ENCODE data around the gene USP4.
"Not testable (repeated sequence)": the region's sequence is repeated elsewhere in the genome, so short reads cannot be mapped to it uniquely, and the experiment has no call there.

Gene USP4

DNA sequence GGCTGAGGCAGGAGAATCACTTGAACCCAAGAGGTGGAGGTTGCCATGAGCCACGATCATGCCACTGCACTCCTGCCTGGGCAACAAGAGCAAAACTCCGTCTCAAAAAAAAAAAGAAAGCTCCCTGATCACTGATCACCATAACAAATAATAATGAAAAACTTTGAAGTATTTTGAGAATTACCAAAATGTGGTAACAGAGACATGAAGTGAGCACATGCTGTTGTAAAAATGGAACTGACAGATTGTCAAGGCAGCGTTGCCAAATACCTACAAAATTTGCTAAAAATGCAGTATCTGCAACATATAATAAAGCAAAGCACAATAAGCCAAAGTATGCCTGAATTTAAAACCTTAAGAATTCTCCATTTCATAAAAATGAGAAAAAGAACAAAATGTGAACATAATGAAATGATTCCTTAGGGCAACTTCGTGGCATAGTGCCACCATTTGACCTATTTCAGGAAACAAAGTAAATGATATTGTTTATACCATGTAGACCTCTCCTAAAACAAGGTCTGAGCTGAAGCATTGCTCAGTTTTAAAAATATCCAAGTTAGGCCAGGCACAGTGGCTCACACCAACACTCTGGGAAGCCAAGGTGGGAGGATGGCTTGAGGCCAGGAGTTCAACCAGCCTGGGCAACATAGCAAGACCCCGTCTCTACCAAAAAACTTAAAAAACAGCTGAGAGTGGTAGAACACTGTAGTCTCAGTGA, 5.8 kb downstream of the USP4 start:
- no peak for DNase-seq (ENCODE audit: low read depth)
- TF ChIP-seq, protein P1, sequence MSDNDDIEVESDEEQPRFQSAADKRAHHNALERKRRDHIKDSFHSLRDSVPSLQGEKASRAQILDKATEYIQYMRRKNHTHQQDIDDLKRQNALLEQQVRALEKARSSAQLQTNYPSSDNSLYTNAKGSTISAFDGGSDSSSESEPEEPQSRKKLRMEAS (IDR thresholded peaks at IDR 0.05; ENCODE audit: low read depth, low read length) = no peak
- no peak overlapping the region for H3K4me3 ChIP-seq (ENCODE audit: low read depth, low read length)

- DNase-seq (ENCODE audit: low read depth) = peak; percentile 78
- TF ChIP-seq CTCF (IDR thresholded peaks at IDR 0.05; ENCODE audit: low read depth, low read length) (no peak), POLR2A (IDR thresholded peaks at IDR 0.05; ENCODE audit: extremely low read depth, insufficient read length) (no peak), MYC (IDR thresholded peaks at IDR 0.05; ENCODE audit: low read depth, low read length) (no peak)
- TF ChIP-seq, protein P1 (IDR thresholded peaks at IDR 0.05; ENCODE audit: low read depth, low read length) = no peak
- H3K4me3 ChIP-seq (ENCODE audit: low read depth, low read length) = no peak overlapping the region
Measured at GRCh38 chr3:49333091-49333490, 6.8 kb downstream of the USP4 start.

DNA sequence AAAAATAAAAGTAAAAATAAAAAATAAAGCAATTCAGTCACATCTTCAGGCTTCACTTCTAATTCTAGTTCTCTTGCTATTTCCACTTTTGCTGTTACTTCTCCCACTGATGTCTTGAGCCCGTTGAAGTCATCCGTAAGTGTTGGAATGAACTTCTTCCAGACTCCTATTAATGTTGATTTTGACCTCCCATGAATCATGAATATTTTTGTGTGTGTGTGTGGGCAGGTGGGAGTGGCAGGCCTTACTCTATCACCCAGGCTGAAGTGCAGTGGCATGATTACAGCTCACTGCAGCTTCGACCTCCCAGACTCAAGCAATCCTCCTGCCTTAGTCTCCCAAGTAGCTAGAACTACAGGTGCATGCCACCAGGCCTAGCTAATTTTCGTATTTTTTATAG, 10.7 kb downstream of the USP4 start:
- no peak overlapping the region for H3K4me3 ChIP-seq (ENCODE audit: low read depth, low read length)
- DNase-seq (ENCODE audit: low read depth) = no peak
- no peak for TF ChIP-seq MYC (IDR thresholded peaks at IDR 0.05; ENCODE audit: low read depth, low read length)
- TF ChIP-seq CTCF (IDR thresholded peaks at IDR 0.05; ENCODE audit: low read depth, low read length) = no peak
- no peak for TF ChIP-seq POLR2A (IDR thresholded peaks at IDR 0.05; ENCODE audit: extremely low read depth, insufficient read length)
- TF ChIP-seq, protein P1 (IDR thresholded peaks at IDR 0.05; ENCODE audit: low read depth, low read length) = no peak

- not testable (repeated sequence) for H3K4me3 ChIP-seq (ENCODE audit: low read depth, low read length); DNase-seq (ENCODE audit: low read depth)
Measured at GRCh38 chr3:49328350-49328749, 11.5 kb downstream of the USP4 start.

DNA sequence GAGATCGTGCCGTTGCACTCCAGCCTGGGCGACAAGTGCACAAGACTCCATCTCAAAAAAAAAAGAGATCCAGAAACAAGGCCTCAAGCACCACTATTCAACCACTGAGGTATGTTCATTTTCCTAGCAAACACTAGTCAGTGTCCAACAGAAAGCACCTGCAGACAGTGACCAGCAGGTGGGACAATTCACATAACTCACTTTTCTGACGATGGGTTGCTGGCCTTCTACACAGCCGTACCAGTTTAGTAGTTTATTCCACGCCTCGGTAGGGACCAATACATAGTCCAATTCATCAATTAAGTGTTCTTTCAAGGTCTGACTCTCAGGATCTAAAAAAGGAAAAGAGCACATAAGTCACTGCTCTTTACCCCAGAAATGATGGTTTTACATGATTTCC, 12.4 kb downstream of the USP4 start:
- DNase-seq (ENCODE audit: low read depth) = peak; percentile 16
- H3K4me3 ChIP-seq (ENCODE audit: low read depth, low read length) = no peak overlapping the region
- TF ChIP-seq, protein P1 (IDR thresholded peaks at IDR 0.05; ENCODE audit: low read depth, low read length) = no peak
- TF ChIP-seq POLR2A (IDR thresholded peaks at IDR 0.05; ENCODE audit: extremely low read depth, insufficient read length) (no peak), MYC (IDR thresholded peaks at IDR 0.05; ENCODE audit: low read depth, low read length) (no peak), CTCF (IDR thresholded peaks at IDR 0.05; ENCODE audit: low read depth, low read length) (no peak)

DNA sequence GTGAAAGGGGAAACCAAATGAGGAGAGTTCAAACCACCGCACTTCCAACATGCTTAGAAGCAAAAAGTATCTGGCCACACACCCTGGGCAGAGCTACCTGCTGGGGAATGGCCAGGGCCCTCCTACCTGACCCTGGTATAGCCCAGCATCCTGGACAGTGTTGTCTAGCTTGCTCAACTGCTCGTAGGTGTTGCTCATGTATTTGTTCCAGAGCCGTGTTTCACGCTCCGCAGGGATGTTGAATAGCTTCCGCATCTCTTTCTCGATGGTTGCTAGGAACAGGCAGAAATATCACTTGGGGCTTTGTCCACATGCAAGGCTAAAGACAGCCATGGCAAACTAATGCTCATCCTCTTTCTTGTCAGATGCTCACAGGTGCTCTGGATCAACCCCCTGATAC, 15.1 kb downstream of the USP4 start:
- TF ChIP-seq MYC (IDR thresholded peaks at IDR 0.05; ENCODE audit: low read depth, low read length) = no peak
- TF ChIP-seq, protein P1 (IDR thresholded peaks at IDR 0.05; ENCODE audit: low read depth, low read length) = no peak
- no peak for TF ChIP-seq POLR2A (IDR thresholded peaks at IDR 0.05; ENCODE audit: extremely low read depth, insufficient read length)
- no peak for DNase-seq (ENCODE audit: low read depth)
- H3K4me3 ChIP-seq (ENCODE audit: low read depth, low read length) = no peak overlapping the region

DNA sequence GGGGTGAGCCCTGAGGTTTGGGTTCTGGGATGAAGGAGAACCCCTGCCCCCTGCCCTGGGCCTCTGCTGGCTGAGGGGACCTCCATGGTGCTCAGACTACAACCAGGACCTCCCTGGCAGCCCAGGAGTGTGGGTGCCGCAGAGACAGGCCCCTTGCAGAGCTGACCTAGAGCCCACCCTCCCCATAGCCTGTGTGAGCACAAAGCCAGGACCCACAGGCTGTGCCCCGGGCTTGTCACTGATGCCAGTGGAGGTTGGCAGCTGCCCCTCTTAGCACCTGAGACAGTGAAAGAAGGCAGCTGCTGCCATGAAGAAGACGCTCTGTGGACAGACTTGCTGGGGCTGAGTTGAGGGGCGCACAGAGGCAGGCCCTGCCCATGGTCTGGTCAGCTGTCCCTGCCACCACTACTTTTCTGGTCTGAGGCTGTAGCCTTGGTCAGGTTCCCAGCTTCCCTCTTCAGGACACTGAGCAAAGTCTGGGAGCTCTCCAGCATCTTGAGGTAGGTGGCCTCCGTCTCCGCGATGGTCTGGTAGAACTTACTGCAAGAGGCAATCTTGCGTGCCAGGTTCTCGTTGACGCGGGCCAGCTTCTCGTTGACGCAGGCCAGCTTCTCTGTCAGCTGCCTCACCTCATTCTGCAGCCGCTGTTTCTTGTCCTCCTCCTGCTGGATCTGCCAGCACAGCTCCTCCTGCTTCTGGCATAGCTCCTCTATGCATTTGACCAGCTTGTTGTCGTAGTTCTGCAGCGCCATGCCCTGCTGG, 23.0 kb downstream of the USP4 start:
- H3K4me3 ChIP-seq (ENCODE audit: low read depth, low read length) = no peak overlapping the region
- TF ChIP-seq MYC (IDR thresholded peaks at IDR 0.05; ENCODE audit: low read depth, low read length) (no peak), CTCF (IDR thresholded peaks at IDR 0.05; ENCODE audit: low read depth, low read length) (no peak), POLR2A (IDR thresholded peaks at IDR 0.05; ENCODE audit: extremely low read depth, insufficient read length) (no peak)
- TF ChIP-seq, protein P1 (IDR thresholded peaks at IDR 0.05; ENCODE audit: low read depth, low read length) = no peak
- no peak for DNase-seq (ENCODE audit: low read depth)

All from NB4 (cell line).